ENCODE data around the gene KRT4.

KRT4 gene

GRCh38 chr12:52768479-52769200 is 45.3 kb downstream of the KRT4 start:
- no peak for TF ChIP-seq CTCF (IDR thresholded peaks at IDR 0.05; ENCODE audit: low read depth, low read length)
- no peak overlapping the region for H3K4me3 ChIP-seq (ENCODE audit: low read depth, low read length)
- in situ Hi-C loops (cut with HindIII; ENCODE audit: low sequenced_read_pairs): no loop called here
- no peak for DNase-seq (ENCODE audit: low read depth, low spot score)

- no peak overlapping the region for H3K4me3 ChIP-seq (ENCODE audit: low read depth, low read length)
- no peak for TF ChIP-seq CTCF (IDR thresholded peaks at IDR 0.05; ENCODE audit: low read depth, low read length)
- DNase-seq (ENCODE audit: low read depth, low spot score): no peak
- in situ Hi-C loops (cut with HindIII; ENCODE audit: low sequenced_read_pairs): no loop called here
These were observed 46.5 kb downstream of the KRT4 start for GRCh38 chr12:52767427-52767826.

GRCh38 chr12:52767020-52767379 is 46.9 kb downstream of the KRT4 start:
- in situ Hi-C loops (cut with HindIII; ENCODE audit: low sequenced_read_pairs): no loop called here
- no peak overlapping the region for H3K4me3 ChIP-seq (ENCODE audit: low read depth, low read length)
- no peak for DNase-seq (ENCODE audit: low read depth, low spot score)
- no peak for TF ChIP-seq CTCF (IDR thresholded peaks at IDR 0.05; ENCODE audit: low read depth, low read length)

GRCh38 chr12:52766351-52767019 is 47.4 kb downstream of the KRT4 start:
- in situ Hi-C loops (cut with HindIII; ENCODE audit: low sequenced_read_pairs): no loop called here
- DNase-seq (ENCODE audit: low read depth, low spot score): no peak
- no peak for TF ChIP-seq CTCF (IDR thresholded peaks at IDR 0.05; ENCODE audit: low read depth, low read length)

GRCh38 chr12:52765702-52766101 is 48.2 kb downstream of the KRT4 start:
- no peak for DNase-seq (ENCODE audit: low read depth, low spot score)
- TF ChIP-seq CTCF (IDR thresholded peaks at IDR 0.05; ENCODE audit: low read depth, low read length): no peak
- in situ Hi-C loops (cut with HindIII; ENCODE audit: low sequenced_read_pairs): no loop called here
- H3K4me3 ChIP-seq (ENCODE audit: low read depth, low read length): no peak overlapping the region

More at GRCh38 chr12:52766351-52767019, 47.4 kb downstream of the KRT4 start:
- no peak overlapping the region for H3K4me3 ChIP-seq (ENCODE audit: low read depth, low read length)

GRCh38 chr12:52763991-52764390 is 49.9 kb downstream of the KRT4 start:
- TF ChIP-seq CTCF (IDR thresholded peaks at IDR 0.05; ENCODE audit: low read depth, low read length): no peak
- DNase-seq (ENCODE audit: low read depth, low spot score): no peak
- H3K4me3 ChIP-seq (ENCODE audit: low read depth, low read length): no peak overlapping the region
- in situ Hi-C loops (cut with HindIII; ENCODE audit: low sequenced_read_pairs): no loop called here
